HepG2 (cell line): ENCODE measurements around the gene TNFRSF18. TPM values are rescaled to one million over a fixed set of nuclear protein-coding genes. Genes with fewer than 3 reads are reported as not detected.

Experiments
- BORCS8-MEF2B ChIP-seq: sonication (generic); formaldehyde crosslinking; IDR thresholded peaks from 2 replicates; pipeline ENCODE4 v1.8.0; 2022; ENCODE audit warnings: mild to moderate bottlenecking, missing genetic modification reagents
- E2F5 ChIP-seq: sonication (generic); formaldehyde crosslinking; conservative IDR thresholded peaks from 2 replicates; pipeline ENCODE4 v1.4.0; 2020; ENCODE audit warnings: missing genetic modification reagents
- EP300 ChIP-seq, 3 experiments: sonication (generic) in 1 of 3; formaldehyde crosslinking in 1 of 3; IDR thresholded peaks; 2 replicates each; pipeline versions ENCODE4 v1.5.1 to v1.6.1; 2011 to 2020; ENCODE audit warnings: low read depth in 2 of 3, low read length in 2 of 3, borderline replicate concordance in 1 of 3, improper control_type of control experiment in 1 of 3, mild to moderate bottlenecking in 1 of 3, missing genetic modification reagents in 1 of 3, moderate library complexity in 1 of 3
- GLI4 ChIP-seq: sonication (generic); formaldehyde crosslinking; IDR thresholded peaks from 2 replicates; pipeline ENCODE4 v1.5.1; 2020; ENCODE audit warnings: missing genetic modification reagents, mild to moderate bottlenecking, moderate library complexity, borderline replicate concordance
- GMEB1 ChIP-seq: sonication (generic); formaldehyde crosslinking; IDR thresholded peaks from 2 replicates; pipeline ENCODE4 v1.5.1; 2020; ENCODE audit warnings: missing genetic modification reagents, mild to moderate bottlenecking, borderline replicate concordance
- HDAC6 ChIP-seq: fragments of 200-600 bp; sonication (generic); IDR thresholded peaks from 2 replicates; pipeline ENCODE4 v1.7.0; 2017; ENCODE audit warnings: mild to moderate bottlenecking, antibody characterized with exemption, low read length, low read depth
- NKX3-1 ChIP-seq: sonication (generic); formaldehyde crosslinking; IDR thresholded peaks from 2 replicates; pipeline ENCODE4 v1.5.0; 2020; ENCODE audit warnings: missing genetic modification reagents
- POLR2G ChIP-seq: fragments of 200-400 bp; formaldehyde crosslinking; IDR thresholded peaks from 2 replicates; pipeline ENCODE4 v1.6.1; 2018; ENCODE audit warnings: mild to moderate bottlenecking, low read depth, low read length, moderate library complexity
- SIN3B ChIP-seq: fragments of 150-350 bp; IDR thresholded peaks from 2 replicates; pipeline ENCODE4 v1.6.1; 2014; ENCODE audit warnings: low read length
- SIX1 ChIP-seq: sonication (generic); formaldehyde crosslinking; IDR thresholded peaks from 2 replicates; pipeline ENCODE4 v1.4.0; 2020; ENCODE audit warnings: missing genetic modification reagents, borderline replicate concordance
- SNAPC5 ChIP-seq: sonication (generic); formaldehyde crosslinking; IDR thresholded peaks from 2 replicates; pipeline ENCODE4 v1.8.1; 2023; ENCODE audit warnings: mild to moderate bottlenecking, missing genetic modification reagents, borderline replicate concordance
- TEAD2 ChIP-seq: sonication (generic); formaldehyde crosslinking; IDR thresholded peaks from 2 replicates; pipeline ENCODE4 v1.9.0; 2021; ENCODE audit warnings: missing genetic modification reagents
- TOPORS ChIP-seq: sonication (generic); formaldehyde crosslinking; IDR thresholded peaks from 2 replicates; pipeline ENCODE4 v1.8.0; 2023; ENCODE audit warnings: mild to moderate bottlenecking, missing genetic modification reagents
- TSC22D2 ChIP-seq: sonication (generic); formaldehyde crosslinking; IDR thresholded peaks from 2 replicates; pipeline ENCODE4 v1.5.1; 2020; ENCODE audit warnings: missing genetic modification reagents, mild to moderate bottlenecking, borderline replicate concordance
- ZC3H4 ChIP-seq: sonication (generic); formaldehyde crosslinking; IDR thresholded peaks from 2 replicates; pipeline ENCODE4 v1.4.0; 2020; ENCODE audit warnings: missing genetic modification reagents, borderline replicate concordance
- ZGPAT ChIP-seq: IDR thresholded peaks from 2 replicates; pipeline ENCODE4 v1.6.1; 2016; ENCODE audit warnings: mild to moderate bottlenecking
- ZNF12 ChIP-seq: sonication (generic); formaldehyde crosslinking; IDR thresholded peaks from 2 replicates; pipeline ENCODE4 v1.5.0; 2020; ENCODE audit warnings: missing genetic modification reagents
- ZNF205 ChIP-seq: IDR thresholded peaks from 2 replicates; pipeline ENCODE4 v1.6.1; 2018; ENCODE audit warnings: missing biosample characterization, missing genetic modification reagents
- ZNF281 ChIP-seq: sonication (generic); formaldehyde crosslinking; IDR thresholded peaks from 2 replicates; pipeline ENCODE4 v1.4.0; 2020; ENCODE audit warnings: missing genetic modification reagents, borderline replicate concordance
- ZNF460 ChIP-seq: sonication (generic); formaldehyde crosslinking; IDR thresholded peaks from 2 replicates; pipeline ENCODE4 v1.5.1; 2020; ENCODE audit warnings: missing genetic modification reagents, mild to moderate bottlenecking, borderline replicate concordance
- ZNF549 ChIP-seq: sonication (generic); formaldehyde crosslinking; IDR thresholded peaks from 2 replicates; pipeline ENCODE4 v1.5.0; 2020; ENCODE audit warnings: missing genetic modification reagents
- ZNF766 ChIP-seq: sonication (generic); formaldehyde crosslinking; IDR thresholded peaks from 2 replicates; pipeline ENCODE4 v1.5.0; 2020; ENCODE audit warnings: missing genetic modification reagents, borderline replicate concordance
- polyA plus RNA-seq, 8 experiments: library from polyadenylated mRNA; depleted of rRNA in 3 of 8; stranded (reverse) in 7 of 8; unstranded in 1 of 8; fragments of >200 nt; fragmentation: Illumina TruSeq in 4 of 8; extraction: Trizol in 4 of 8; gene quantifications; 2 replicates each; pipeline versions ENCODE4 v1.2.1 to v1.2.3, GENCODE V29; 2011 to 2016; ENCODE audit warnings: low read depth in 4 of 8, missing spikeins in 1 of 8, mixed read lengths in 1 of 8; ENCODE audit not compliant: insufficient read depth in 1 of 8
- total RNA-seq, 5 experiments: library from RNA; depleted of rRNA; stranded (reverse); fragments of >200 nt; fragmentation: Illumina TruSeq; extraction: Trizol; gene quantifications; 2 replicates each; pipeline ENCODE4 v1.2.3, GENCODE V29; 2016; ENCODE audit warnings: low read depth in 1 of 5

The TNFRSF18 gene
- total and polyA plus RNA-seq, 2 of the 13 experiments (the other 11 are each of a cell fraction or from before 2014, with no cell fraction given): not detected

- peak; percentile 61; the same call in 1 of the 2 replicates for TF ChIP-seq POLR2G
- no peak for TF ChIP-seq ZNF460 (CRISPR knock-in tag)
- TF ChIP-seq TSC22D2 (CRISPR knock-in tag): 0 out of 2 replicates have a peak, but pooled peaks have one; percentile 5
- no peak for TF ChIP-seq ZNF766 (CRISPR knock-in tag)
- TF ChIP-seq GLI4 (CRISPR knock-in tag): no peak; the same call in 1 of the 2 replicates
- no peak for TF ChIP-seq SNAPC5 (CRISPR knock-in tag)
- no peak for TF ChIP-seq HDAC6
- no peak for TF ChIP-seq EP300 (IDR thresholded peaks at IDR 0.05; ENCODE audit: low read depth in 2 of 2, low read length in 2 of 2)
- TF ChIP-seq EP300 (CRISPR knock-in tag; IDR thresholded peaks at IDR 0.05; ENCODE audit: borderline replicate concordance): no peak
- TF ChIP-seq SIN3B: no peak
- TF ChIP-seq NKX3-1: no peak
- TF ChIP-seq TEAD2: no peak
- no peak for TF ChIP-seq E2F5
- no peak for TF ChIP-seq ZC3H4 (CRISPR knock-in tag)
- TF ChIP-seq ZNF281: 0 out of 2 replicates have a peak, but pooled peaks have one; percentile 21
- TF ChIP-seq ZNF205 (CRISPR knock-in tag): no peak
- no peak for TF ChIP-seq ZNF12
- no peak for TF ChIP-seq TOPORS (CRISPR knock-in tag)
- TF ChIP-seq GMEB1 (CRISPR knock-in tag): no peak
- TF ChIP-seq BORCS8-MEF2B: peak; percentile 32; the same call in 1 of the 2 replicates
- no peak for TF ChIP-seq ZNF549
- TF ChIP-seq SIX1: 0 out of 2 replicates have a peak, but pooled peaks have one; percentile 19
- peak; percentile 49 for TF ChIP-seq ZGPAT (CRISPR knock-in tag)
Observed at GRCh38 chr1:1164701-1165451, 41.5 kb downstream of the TNFRSF18 start (continued).
